ENCODE measurements around the gene ZNF236. TPM values are rescaled to one million over a fixed set of nuclear protein-coding genes. Genes with fewer than 3 reads are reported as not detected.

Gene ZNF236
- total and polyA plus RNA-seq, 10 of the 15 experiments (the other 5 are each of a cell fraction or from before 2014, with no cell fraction given): 1.0 to 14.4 (median 5.9) TPM

DNA sequence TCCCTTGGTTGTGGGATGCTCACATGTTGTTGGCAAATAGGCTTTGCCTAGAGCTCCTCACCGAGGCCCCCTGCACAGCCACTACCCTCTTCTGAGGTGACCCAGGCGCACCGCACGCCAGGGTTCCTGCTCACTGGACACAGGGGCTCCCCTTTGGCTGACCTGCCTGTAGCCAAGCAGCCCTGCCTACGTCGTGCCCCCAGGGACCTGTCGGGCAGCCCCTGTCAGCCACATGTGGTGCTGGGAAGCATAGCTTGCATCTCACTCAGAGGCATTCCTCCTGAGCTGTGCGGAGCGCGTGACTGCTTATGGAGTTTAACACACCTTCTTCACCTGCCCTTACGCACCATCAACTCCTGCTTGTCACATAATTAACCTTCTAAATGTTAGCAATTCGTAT lies 116.3 kb downstream of the ZNF236 start:
- Histone ChIP-seq H4K20me1 (ENCODE audit: control insufficient read depth, insufficient read depth) (no peaks in the 10 kb centered on the region), H3K79me2 (ENCODE audit: control insufficient read depth, insufficient read depth, low read length) (no peaks in the 10 kb centered on the region), H3K4me1 (ENCODE audit: control insufficient read depth, insufficient read depth, low read length) (no peaks in the 10 kb centered on the region), H3K4me2 (ENCODE audit: control insufficient read depth, insufficient read depth) (no peak overlapping the region), H3K9me3 (replicated peaks; ENCODE audit: control insufficient read depth, insufficient read depth, low read length) (no peaks in the 10 kb centered on the region), H3K36me3 (ENCODE audit: control insufficient read depth in 2 of 2, insufficient read depth in 2 of 2, low read length in 1 of 2) (peaks cover 4 to 7% of the 10 kb centered on the region in 2 experiments; a peak in 3 of 4 replicates), H3K27me3 (replicated peaks in 1 of 2; ENCODE audit: control insufficient read depth in 2 of 2, insufficient read depth in 2 of 2, low read length in 1 of 2) (no peaks in the 10 kb centered on the region), H3K4me3 (no peak overlapping the region), H2AFZ (ENCODE audit: control insufficient read depth, low read depth, low read length) (no peak overlapping the region), H3K9ac (ENCODE audit: control insufficient read depth, insufficient read depth, low read length) (no peak overlapping the region), H3K27ac (ENCODE audit: control insufficient read depth, insufficient read depth) (no peak overlapping the region)
- DNase-seq (ENCODE audit: low read depth, low spot score) (no peak), FAIRE-seq (no peak), ATAC-seq (no peak)
- CTCF ChIA-PET: interaction anchor here (1.0 to 9.3 kb wide), 3 partner anchors 44 to 136 kb away, joined by 3 to 62 read pairs (median 8); no protein-coding TSS in a partner anchor
- SMC1A ChIA-PET (ENCODE audit: uncharacterized antibody, unreplicated experiment): interaction anchor here (1.0 to 2.0 kb wide), 2 partner anchors 25 to 136 kb away, joined by 4 to 5 read pairs; no protein-coding TSS in a partner anchor
- POLR2A ChIA-PET: no interaction called here
- TF ChIP-seq YBX1 (IDR thresholded peaks at IDR 0.05): no peak
- TF ChIP-seq, protein P1, sequence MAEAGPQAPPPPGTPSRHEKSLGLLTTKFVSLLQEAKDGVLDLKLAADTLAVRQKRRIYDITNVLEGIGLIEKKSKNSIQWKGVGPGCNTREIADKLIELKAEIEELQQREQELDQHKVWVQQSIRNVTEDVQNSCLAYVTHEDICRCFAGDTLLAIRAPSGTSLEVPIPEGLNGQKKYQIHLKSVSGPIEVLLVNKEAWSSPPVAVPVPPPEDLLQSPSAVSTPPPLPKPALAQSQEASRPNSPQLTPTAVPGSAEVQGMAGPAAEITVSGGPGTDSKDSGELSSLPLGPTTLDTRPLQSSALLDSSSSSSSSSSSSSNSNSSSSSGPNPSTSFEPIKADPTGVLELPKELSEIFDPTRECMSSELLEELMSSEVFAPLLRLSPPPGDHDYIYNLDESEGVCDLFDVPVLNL (IDR thresholded peaks at IDR 0.05; ENCODE audit: low read depth, low read length): no peak
- TF ChIP-seq CHD1 (IDR thresholded peaks at IDR 0.05; ENCODE audit: low read depth, low read length): no peak
- TF ChIP-seq, protein P2, sequence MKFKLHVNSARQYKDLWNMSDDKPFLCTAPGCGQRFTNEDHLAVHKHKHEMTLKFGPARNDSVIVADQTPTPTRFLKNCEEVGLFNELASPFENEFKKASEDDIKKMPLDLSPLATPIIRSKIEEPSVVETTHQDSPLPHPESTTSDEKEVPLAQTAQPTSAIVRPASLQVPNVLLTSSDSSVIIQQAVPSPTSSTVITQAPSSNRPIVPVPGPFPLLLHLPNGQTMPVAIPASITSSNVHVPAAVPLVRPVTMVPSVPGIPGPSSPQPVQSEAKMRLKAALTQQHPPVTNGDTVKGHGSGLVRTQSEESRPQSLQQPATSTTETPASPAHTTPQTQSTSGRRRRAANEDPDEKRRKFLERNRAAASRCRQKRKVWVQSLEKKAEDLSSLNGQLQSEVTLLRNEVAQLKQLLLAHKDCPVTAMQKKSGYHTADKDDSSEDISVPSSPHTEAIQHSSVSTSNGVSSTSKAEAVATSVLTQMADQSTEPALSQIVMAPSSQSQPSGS (IDR thresholded peaks at IDR 0.05; ENCODE audit: low read length): no peak
- no peak for TF ChIP-seq TBL1XR1 (IDR thresholded peaks at IDR 0.05; ENCODE audit: low read depth, low read length)
- no peak for TF ChIP-seq EZH2 (IDR thresholded peaks at IDR 0.05; ENCODE audit: borderline replicate concordance, control insufficient read depth, low read depth, low read length)
- TF ChIP-seq FOXM1 (IDR thresholded peaks at IDR 0.05; ENCODE audit: low read depth, low read length): no peak
- no peak for TF ChIP-seq CBFB (IDR thresholded peaks at IDR 0.05; ENCODE audit: low read depth)
- TF ChIP-seq NFYA (IDR thresholded peaks at IDR 0.05; ENCODE audit: borderline replicate concordance, low read depth, low read length): no peak
- no peak for TF ChIP-seq KDM1A (IDR thresholded peaks at IDR 0.05; ENCODE audit: borderline replicate concordance)
- TF ChIP-seq, protein P3, sequence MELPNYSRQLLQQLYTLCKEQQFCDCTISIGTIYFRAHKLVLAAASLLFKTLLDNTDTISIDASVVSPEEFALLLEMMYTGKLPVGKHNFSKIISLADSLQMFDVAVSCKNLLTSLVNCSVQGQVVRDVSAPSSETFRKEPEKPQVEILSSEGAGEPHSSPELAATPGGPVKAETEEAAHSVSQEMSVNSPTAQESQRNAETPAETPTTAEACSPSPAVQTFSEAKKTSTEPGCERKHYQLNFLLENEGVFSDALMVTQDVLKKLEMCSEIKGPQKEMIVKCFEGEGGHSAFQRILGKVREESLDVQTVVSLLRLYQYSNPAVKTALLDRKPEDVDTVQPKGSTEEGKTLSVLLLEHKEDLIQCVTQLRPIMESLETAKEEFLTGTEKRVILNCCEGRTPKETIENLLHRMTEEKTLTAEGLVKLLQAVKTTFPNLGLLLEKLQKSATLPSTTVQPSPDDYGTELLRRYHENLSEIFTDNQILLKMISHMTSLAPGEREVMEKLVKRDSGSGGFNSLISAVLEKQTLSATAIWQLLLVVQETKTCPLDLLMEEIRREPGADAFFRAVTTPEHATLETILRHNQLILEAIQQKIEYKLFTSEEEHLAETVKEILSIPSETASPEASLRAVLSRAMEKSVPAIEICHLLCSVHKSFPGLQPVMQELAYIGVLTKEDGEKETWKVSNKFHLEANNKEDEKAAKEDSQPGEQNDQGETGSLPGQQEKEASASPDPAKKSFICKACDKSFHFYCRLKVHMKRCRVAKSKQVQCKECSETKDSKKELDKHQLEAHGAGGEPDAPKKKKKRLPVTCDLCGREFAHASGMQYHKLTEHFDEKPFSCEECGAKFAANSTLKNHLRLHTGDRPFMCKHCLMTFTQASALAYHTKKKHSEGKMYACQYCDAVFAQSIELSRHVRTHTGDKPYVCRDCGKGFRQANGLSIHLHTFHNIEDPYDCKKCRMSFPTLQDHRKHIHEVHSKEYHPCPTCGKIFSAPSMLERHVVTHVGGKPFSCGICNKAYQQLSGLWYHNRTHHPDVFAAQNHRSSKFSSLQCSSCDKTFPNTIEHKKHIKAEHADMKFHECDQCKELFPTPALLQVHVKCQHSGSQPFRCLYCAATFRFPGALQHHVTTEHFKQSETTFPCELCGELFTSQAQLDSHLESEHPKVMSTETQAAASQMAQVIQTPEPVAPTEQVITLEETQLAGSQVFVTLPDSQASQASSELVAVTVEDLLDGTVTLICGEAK (IDR thresholded peaks at IDR 0.05; ENCODE audit: borderline replicate concordance): no peak
- TF ChIP-seq, protein P4, sequence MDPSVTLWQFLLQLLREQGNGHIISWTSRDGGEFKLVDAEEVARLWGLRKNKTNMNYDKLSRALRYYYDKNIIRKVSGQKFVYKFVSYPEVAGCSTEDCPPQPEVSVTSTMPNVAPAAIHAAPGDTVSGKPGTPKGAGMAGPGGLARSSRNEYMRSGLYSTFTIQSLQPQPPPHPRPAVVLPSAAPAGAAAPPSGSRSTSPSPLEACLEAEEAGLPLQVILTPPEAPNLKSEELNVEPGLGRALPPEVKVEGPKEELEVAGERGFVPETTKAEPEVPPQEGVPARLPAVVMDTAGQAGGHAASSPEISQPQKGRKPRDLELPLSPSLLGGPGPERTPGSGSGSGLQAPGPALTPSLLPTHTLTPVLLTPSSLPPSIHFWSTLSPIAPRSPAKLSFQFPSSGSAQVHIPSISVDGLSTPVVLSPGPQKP (IDR thresholded peaks at IDR 0.05; ENCODE audit: low read depth, low read length): no peak
- RAD21 ChIA-PET (ENCODE audit: unreplicated experiment): interaction anchor here (1.0 kb wide), 1 partner anchor 44 kb away, joined by 4 read pairs; no protein-coding TSS in a partner anchor
- in situ Hi-C loops (cut with MboI): no loop called here
- no TSS peak for BruUV-seq (replicated peaks)
- intact Hi-C loops (cut with micrococcal nuclease; ENCODE audit: unreplicated experiment): no loop called here
- 56% methylated on average over 12 of the region's 12 CpGs for WGBS (ENCODE audit: insufficient coverage, insufficient replicate concordance, low lambda C conversion rate, missing lambda C conversion rate)
